HepG2 (cell line): Measurements from ENCODE around the gene USB1. TPM values are rescaled to one million over a fixed set of nuclear protein-coding genes. Genes with fewer than 3 reads are reported as not detected.

Source experiments
- ATAC-seq: fragments of 200-7000 bp; cut with Tn5 transposase; 3 replicates; pipeline ENCODE4 v1.9.1; 2020; ENCODE audit warnings: mild to moderate bottlenecking, moderate library complexity
- BruUV-seq: library from RNA; stranded (reverse); fragments of 400-500 nt; replicated peaks from 2 replicates; lab custom pipeline; 2021; lab: Mats Ljungman, UMichigan
- CTCF ChIA-PET: fragments of 300-600 bp; formaldehyde crosslinking; extraction: SDS; loops from one replicate; lab custom pipeline; 2021; ENCODE audit warnings: low total read pairs, inconsistent platforms, low intra/inter-chr PET ratio; lab: Yijun Ruan, JAX
- POLR2A ChIA-PET: fragments of 350-600 bp; sonication (Branson Sonifier 250); formaldehyde crosslinking; loops from one replicate; lab custom pipeline; 2020; ENCODE audit warnings: antibody characterized with exemption, inconsistent platforms; lab: Yijun Ruan, JAX
- DNase-seq: peaks from one replicate; pipeline ENCODE4 v3.0.0-alpha.2; 2015; ENCODE audit warnings: low spot score
- FAIRE-seq: peaks from 3 replicates; lab custom pipeline; 2011; peaks lifted over from hg19 to GRCh38; lab: Jason Lieb, UNC
- H2AFZ ChIP-seq: one replicate; pipeline ENCODE4 v1.6.1; 2011; ENCODE audit warnings: low read length, inconsistent platforms
- H3K27ac ChIP-seq: fragments of 300-600 bp; 3 replicates; pipeline ENCODE4 v1.8.0; 2011; ENCODE audit warnings: mixed run types, mild to moderate bottlenecking, mixed read lengths, low read length, inconsistent platforms; ENCODE audit not compliant: insufficient read depth; ENCODE audit errors: extremely low read length
- H3K27me3 ChIP-seq, 2 experiments: fragments of 200-600 bp in 1 of 2; 2 replicates in 1 of 2; 3 replicates in 1 of 2; pipeline versions ENCODE4 v1.6.0 to v1.8.0; 2011; ENCODE audit warnings: low read length in 2 of 2, mild to moderate bottlenecking in 2 of 2, moderate library complexity in 2 of 2, inconsistent platforms in 1 of 2; ENCODE audit not compliant: insufficient read depth in 2 of 2, control insufficient read depth in 1 of 2
- H3K36me3 ChIP-seq, 2 experiments: fragments of 200-600 bp in 1 of 2; replicated peaks in 1 of 2; 2 replicates in 1 of 2; 3 replicates in 1 of 2; pipeline versions ENCODE4 v1.5.1 to v1.8.0; 2011; ENCODE audit warnings: low read length in 2 of 2, inconsistent platforms in 1 of 2; ENCODE audit not compliant: insufficient read depth in 2 of 2, control insufficient read depth in 1 of 2
- H3K4me1 ChIP-seq: 2 replicates; pipeline ENCODE4 v1.5.1; 2012; ENCODE audit warnings: low read length, inconsistent platforms; ENCODE audit not compliant: insufficient read depth
- H3K4me2 ChIP-seq: 2 replicates; pipeline ENCODE4 v1.6.0; 2011; ENCODE audit warnings: low read depth, low read length, inconsistent platforms
- H3K4me3 ChIP-seq, 3 experiments: fragments of 200-600 bp in 1 of 3; sonication (generic), shearing (Covaris generic) in 1 of 3; replicated peaks in 1 of 3; 2 replicates each; pipeline ENCODE4 v1.5.1; 2011 to 2016; ENCODE audit warnings: low read length in 3 of 3, inconsistent platforms in 2 of 3, low read depth in 2 of 3, mild to moderate bottlenecking in 2 of 3, control low read depth in 1 of 3, mixed read lengths in 1 of 3; ENCODE audit not compliant: insufficient read depth in 1 of 3
- H3K79me2 ChIP-seq: one replicate; pipeline ENCODE4 v1.6.1; 2011; ENCODE audit warnings: low read length, inconsistent platforms; ENCODE audit not compliant: insufficient read depth
- H3K9ac ChIP-seq: 2 replicates; pipeline ENCODE4 v1.6.0; 2011; ENCODE audit warnings: mild to moderate bottlenecking, low read depth, low read length, inconsistent platforms; ENCODE audit not compliant: insufficient read depth
- H3K9me3 ChIP-seq: 2 replicates; pipeline ENCODE4 v1.5.1; 2012; ENCODE audit warnings: mild to moderate bottlenecking, low read length
- H4K20me1 ChIP-seq: 2 replicates; pipeline ENCODE4 v1.6.0; 2011; ENCODE audit warnings: inconsistent platforms, mild to moderate bottlenecking, low read length, moderate library complexity; ENCODE audit not compliant: insufficient read depth
- CBX2 ChIP-seq, 2 experiments: fragments of 200-600 bp in 1 of 2; sonication (generic); formaldehyde crosslinking in 1 of 2; IDR thresholded peaks; 2 replicates each; pipeline versions ENCODE4 v1.7.0 to v1.8.1; 2018 to 2022; ENCODE audit warnings: low read depth in 2 of 2, low read length in 1 of 2, mild to moderate bottlenecking in 1 of 2, missing genetic modification reagents in 1 of 2
- FOXO4 ChIP-seq: sonication (generic); formaldehyde crosslinking; conservative IDR thresholded peaks from 2 replicates; pipeline ENCODE4 v1.8.1; 2023; ENCODE audit warnings: missing genetic modification reagents
- NFIC ChIP-seq: IDR thresholded peaks from 2 replicates; pipeline ENCODE4 v1.6.1; 2012; ENCODE audit warnings: mild to moderate bottlenecking, low read length, inconsistent platforms
- NKX3-1 ChIP-seq: sonication (generic); formaldehyde crosslinking; IDR thresholded peaks from 2 replicates; pipeline ENCODE4 v1.5.0; 2020; ENCODE audit warnings: missing genetic modification reagents
- PRDM15 ChIP-seq: sonication (generic); formaldehyde crosslinking; IDR thresholded peaks from 2 replicates; pipeline ENCODE4 v1.4.0; 2020; ENCODE audit warnings: missing genetic modification reagents
- SMARCE1 ChIP-seq: fragments of 450-650 bp; IDR thresholded peaks from 2 replicates; pipeline ENCODE4 v1.6.1; 2017; ENCODE audit warnings: borderline replicate concordance
- SMYD3 ChIP-seq: sonication (generic); formaldehyde crosslinking; IDR thresholded peaks from 2 replicates; pipeline ENCODE4 v1.8.1; 2023; ENCODE audit warnings: mild to moderate bottlenecking, missing genetic modification reagents
- SNAPC5 ChIP-seq: sonication (generic); formaldehyde crosslinking; IDR thresholded peaks from 2 replicates; pipeline ENCODE4 v1.8.1; 2023; ENCODE audit warnings: mild to moderate bottlenecking, missing genetic modification reagents, borderline replicate concordance
- SP4 ChIP-seq: sonication (generic); formaldehyde crosslinking; IDR thresholded peaks from 2 replicates; pipeline ENCODE4 v1.8.1; 2023; ENCODE audit warnings: mild to moderate bottlenecking, missing genetic modification reagents
- TBX3 ChIP-seq: fragments of 450-650 bp; IDR thresholded peaks from 2 replicates; pipeline ENCODE4 v1.6.1; 2017; ENCODE audit warnings: antibody characterized with exemption, mild to moderate bottlenecking, inconsistent platforms, borderline replicate concordance
- TGIF2 ChIP-seq: IDR thresholded peaks from 2 replicates; pipeline ENCODE4 v1.6.1; 2016; ENCODE audit warnings: control low read depth, missing compliant biosample characterization
- ZNF124 ChIP-seq: sonication (generic); formaldehyde crosslinking; IDR thresholded peaks from 2 replicates; pipeline ENCODE4 v1.4.0; 2020; ENCODE audit warnings: missing genetic modification reagents
- ZNF205 ChIP-seq: IDR thresholded peaks from 2 replicates; pipeline ENCODE4 v1.6.1; 2018; ENCODE audit warnings: missing biosample characterization, missing genetic modification reagents
- ZNF260 ChIP-seq: sonication (generic); formaldehyde crosslinking; IDR thresholded peaks from 2 replicates; pipeline ENCODE4 v1.4.0; 2020; ENCODE audit warnings: missing genetic modification reagents, low read depth, mild to moderate bottlenecking, borderline replicate concordance
- ZNF597 ChIP-seq: sonication (generic); formaldehyde crosslinking; IDR thresholded peaks from 2 replicates; pipeline ENCODE4 v1.5.0; 2020; ENCODE audit warnings: missing genetic modification reagents
- ZNF703 ChIP-seq: sonication (generic); formaldehyde crosslinking; IDR thresholded peaks from 2 replicates; pipeline ENCODE4 v1.5.1; 2020; ENCODE audit warnings: missing genetic modification reagents, mild to moderate bottlenecking, moderate library complexity, borderline replicate concordance
- WGBS: methylation state at CpG from one replicate; pipeline ENCODE4 v1.1.6; 2017; ENCODE audit warnings: low lambda C conversion rate; 5-methylcytosine and 5-hydroxymethylcytosine counted together
- in situ Hi-C: cut with HindIII; loops from 2 replicates; pipeline ENCODE4 v1.10.0; 2017; ENCODE audit warnings: low pct_unique_long_range_greater_than_20kb; ENCODE audit not compliant: extremely low pct_ligation_motif_present
- intact Hi-C: fragments of 100-400 bp; cut with micrococcal nuclease; formaldehyde crosslinking; loops from one replicate; pipeline ENCODE4 v1.10.0; 2022; ENCODE audit not compliant: unreplicated experiment
- polyA plus RNA-seq, 8 experiments: library from polyadenylated mRNA; depleted of rRNA in 3 of 8; stranded (reverse) in 7 of 8; unstranded in 1 of 8; fragments of >200 nt; fragmentation: Illumina TruSeq in 4 of 8; extraction: Trizol in 4 of 8; gene quantifications; 2 replicates each; pipeline versions ENCODE4 v1.2.1 to v1.2.3, GENCODE V29; 2011 to 2016; ENCODE audit warnings: low read depth in 4 of 8, missing spikeins in 1 of 8, mixed read lengths in 1 of 8; ENCODE audit not compliant: insufficient read depth in 1 of 8
- total RNA-seq, 5 experiments: library from RNA; depleted of rRNA; stranded (reverse); fragments of >200 nt; fragmentation: Illumina TruSeq; extraction: Trizol; gene quantifications; 2 replicates each; pipeline ENCODE4 v1.2.3, GENCODE V29; 2016; ENCODE audit warnings: low read depth in 1 of 5

The USB1 gene
- total and polyA plus RNA-seq, 2 of the 13 experiments (the other 11 are each of a cell fraction or from before 2014, with no cell fraction given), result 16.7 to 65.4 TPM

- DNase-seq, result no peak
- Histone ChIP-seq H3K27ac (no peak overlapping the region), H3K36me3 (no peaks in the 10 kb centered on the region), H3K9me3 (no peaks in the 10 kb centered on the region), H3K4me1 (no peaks in the 10 kb centered on the region), H3K4me3 (no peak overlapping the region), H3K4me2 (no peak overlapping the region), H3K9ac (no peak overlapping the region), H2AFZ (no peak overlapping the region), H3K27me3 (peaks cover 6 to 20% of the 10 kb centered on the region in 2 experiments; a peak in 4 of 5 replicates), H3K79me2 (no peaks in the 10 kb centered on the region), H4K20me1 (no peaks in the 10 kb centered on the region)
- WGBS, result 14% methylated on average over 2 of the region's 2 CpGs
- in situ Hi-C loops, result no loop called here
- FAIRE-seq, result no peak
- intact Hi-C loops, result no loop called here
- ChIA-PET POLR2A (no interaction called here), CTCF (no interaction called here)
- no TSS peak for BruUV-seq
- peak; percentile 11; the same call in 2 of the 3 replicates for ATAC-seq
- TF ChIP-seq SP4 (CRISPR knock-in tag), result no peak
- no peak for TF ChIP-seq SMYD3 (CRISPR knock-in tag)
- TF ChIP-seq PRDM15 (CRISPR knock-in tag), result no peak
- TF ChIP-seq ZNF260, result no peak
- TF ChIP-seq ZNF703 (CRISPR knock-in tag), result no peak
- TF ChIP-seq ZNF205 (CRISPR knock-in tag), result no peak
- TF ChIP-seq FOXO4 (CRISPR knock-in tag), result no peak
- TF ChIP-seq NKX3-1 (CRISPR knock-in tag), result no peak
- no peak for TF ChIP-seq TBX3
- TF ChIP-seq TGIF2, result no peak
- TF ChIP-seq SNAPC5, result no peak
- no peak for TF ChIP-seq CBX2 (IDR thresholded peaks at IDR 0.05; ENCODE audit: low read depth, low read length)
- TF ChIP-seq CBX2 (CRISPR knock-in tag; IDR thresholded peaks at IDR 0.05; ENCODE audit: low read depth), result no peak
- no peak for TF ChIP-seq ZNF597
- TF ChIP-seq ZNF124 (CRISPR knock-in tag), result no peak
- TF ChIP-seq SMARCE1, result no peak
- no peak for TF ChIP-seq NFIC
Observed at GRCh38 chr16:57976331-57976796, 24.8 kb upstream of the USB1 start.
